Fibroblast of gingiva (primary cell): ENCODE data around the gene HHAT.
"Not testable (repeated sequence)": the region's sequence is repeated elsewhere in the genome, so short reads cannot be mapped to it uniquely, and the experiment has no call there.

Experiments
- DNase-seq: peaks from one replicate; pipeline ENCODE4 v3.0.0-alpha.2; 2011; ENCODE audit warnings: low read depth

The HHAT gene

GRCh38 chr1:210397681-210398080 lies 69.0 kb downstream of the HHAT start:
- no peak for DNase-seq

- no peak for DNase-seq
Observed at GRCh38 chr1:210398466-210398865, 69.8 kb downstream of the HHAT start.

- DNase-seq = peak; percentile 40
Observed at GRCh38 chr1:210400043-210400840, 71.5 kb downstream of the HHAT start.

GRCh38 chr1:210402560-210402959 lies 73.9 kb downstream of the HHAT start:
- no peak for DNase-seq

GRCh38 chr1:210405316-210405715 lies 76.6 kb downstream of the HHAT start:
- DNase-seq = no peak

GRCh38 chr1:210406341-210406740 lies 77.6 kb downstream of the HHAT start:
- DNase-seq = not testable (repeated sequence)

GRCh38 chr1:210407207-210407886 lies 78.6 kb downstream of the HHAT start:
- DNase-seq = peak; percentile 22

- no peak for DNase-seq
Observed at GRCh38 chr1:210407887-210408252, 79.2 kb downstream of the HHAT start.

- no peak for DNase-seq
Observed at GRCh38 chr1:210412240-210412639, 83.5 kb downstream of the HHAT start.

- DNase-seq = no peak
Observed at GRCh38 chr1:210413951-210414350, 85.2 kb downstream of the HHAT start.

- DNase-seq = no peak
Observed at GRCh38 chr1:210415846-210416448, 87.2 kb downstream of the HHAT start.

- DNase-seq = no peak
Observed at GRCh38 chr1:210416681-210417080, 88.0 kb downstream of the HHAT start.

- no peak for DNase-seq
Observed at GRCh38 chr1:210417881-210418280, 89.2 kb downstream of the HHAT start.

- no peak for DNase-seq
Observed at GRCh38 chr1:210418863-210419650, 90.4 kb downstream of the HHAT start.

GRCh38 chr1:210426696-210427095 lies 98.0 kb downstream of the HHAT start:
- not testable (repeated sequence) for DNase-seq

GRCh38 chr1:210428696-210429095 lies 100.0 kb downstream of the HHAT start:
- DNase-seq = no peak

- no peak for DNase-seq
Observed at GRCh38 chr1:210434223-210434622, 105.5 kb downstream of the HHAT start.

- no peak for DNase-seq
Observed at GRCh38 chr1:210437111-210437510, 108.4 kb downstream of the HHAT start.

- DNase-seq = no peak
Observed at GRCh38 chr1:210437781-210438180, 109.1 kb downstream of the HHAT start.

GRCh38 chr1:210438928-210439841 lies 110.5 kb downstream of the HHAT start:
- peak; percentile 19 for DNase-seq

- no peak for DNase-seq
Observed at GRCh38 chr1:210440081-210440480, 111.4 kb downstream of the HHAT start.
